HL-60 (cell line): Measurements from ENCODE around the gene TBCK.

Source experiments
- CTCF ChIP-seq: IDR thresholded peaks from one replicate; pipeline ENCODE4 v1.5.1; 2011; ENCODE audit warnings: low read length, control low read depth, inconsistent platforms; ENCODE audit not compliant: insufficient read depth
- GABPA ChIP-seq: IDR thresholded peaks from 2 replicates; pipeline ENCODE4 v1.6.1; 2012; ENCODE audit warnings: low read depth
- POLR2AphosphoS5 ChIP-seq: IDR thresholded peaks from 2 replicates; pipeline ENCODE4 v1.6.1; 2012; ENCODE audit warnings: low read depth
- SPI1 ChIP-seq: IDR thresholded peaks from 2 replicates; pipeline ENCODE4 v1.6.1; 2012; ENCODE audit warnings: low read depth, mild to moderate bottlenecking, borderline replicate concordance
- TF ChIP-seq, protein P1 (sequence below): IDR thresholded peaks from 2 replicates; pipeline ENCODE4 v1.6.1; 2012; ENCODE audit warnings: low read depth; ENCODE audit not compliant: insufficient replicate concordance

DNA sequence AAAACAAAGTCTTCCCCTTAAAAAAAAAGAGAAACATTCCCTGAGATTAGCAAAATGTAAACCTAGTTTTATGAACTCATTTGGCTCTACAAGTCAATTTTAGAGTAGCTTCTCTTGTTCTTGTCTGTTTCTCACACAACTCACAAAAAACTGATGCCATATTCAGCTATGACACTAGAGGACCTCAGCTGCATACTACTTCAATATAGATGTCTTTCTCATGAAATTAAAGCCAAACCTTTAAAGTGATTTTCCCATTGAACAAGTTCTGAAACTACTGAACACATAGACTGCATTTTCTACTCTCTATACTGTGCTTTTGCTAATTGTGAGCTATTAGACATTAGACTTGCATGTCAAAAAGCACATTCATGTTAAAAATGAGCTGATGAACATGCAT is 49.8 kb downstream of the TBCK start:
- no peak for TF ChIP-seq POLR2AphosphoS5
- peak; percentile 20 for TF ChIP-seq CTCF
- TF ChIP-seq SPI1 = no peak
- no peak for TF ChIP-seq GABPA
- TF ChIP-seq, protein P1, sequence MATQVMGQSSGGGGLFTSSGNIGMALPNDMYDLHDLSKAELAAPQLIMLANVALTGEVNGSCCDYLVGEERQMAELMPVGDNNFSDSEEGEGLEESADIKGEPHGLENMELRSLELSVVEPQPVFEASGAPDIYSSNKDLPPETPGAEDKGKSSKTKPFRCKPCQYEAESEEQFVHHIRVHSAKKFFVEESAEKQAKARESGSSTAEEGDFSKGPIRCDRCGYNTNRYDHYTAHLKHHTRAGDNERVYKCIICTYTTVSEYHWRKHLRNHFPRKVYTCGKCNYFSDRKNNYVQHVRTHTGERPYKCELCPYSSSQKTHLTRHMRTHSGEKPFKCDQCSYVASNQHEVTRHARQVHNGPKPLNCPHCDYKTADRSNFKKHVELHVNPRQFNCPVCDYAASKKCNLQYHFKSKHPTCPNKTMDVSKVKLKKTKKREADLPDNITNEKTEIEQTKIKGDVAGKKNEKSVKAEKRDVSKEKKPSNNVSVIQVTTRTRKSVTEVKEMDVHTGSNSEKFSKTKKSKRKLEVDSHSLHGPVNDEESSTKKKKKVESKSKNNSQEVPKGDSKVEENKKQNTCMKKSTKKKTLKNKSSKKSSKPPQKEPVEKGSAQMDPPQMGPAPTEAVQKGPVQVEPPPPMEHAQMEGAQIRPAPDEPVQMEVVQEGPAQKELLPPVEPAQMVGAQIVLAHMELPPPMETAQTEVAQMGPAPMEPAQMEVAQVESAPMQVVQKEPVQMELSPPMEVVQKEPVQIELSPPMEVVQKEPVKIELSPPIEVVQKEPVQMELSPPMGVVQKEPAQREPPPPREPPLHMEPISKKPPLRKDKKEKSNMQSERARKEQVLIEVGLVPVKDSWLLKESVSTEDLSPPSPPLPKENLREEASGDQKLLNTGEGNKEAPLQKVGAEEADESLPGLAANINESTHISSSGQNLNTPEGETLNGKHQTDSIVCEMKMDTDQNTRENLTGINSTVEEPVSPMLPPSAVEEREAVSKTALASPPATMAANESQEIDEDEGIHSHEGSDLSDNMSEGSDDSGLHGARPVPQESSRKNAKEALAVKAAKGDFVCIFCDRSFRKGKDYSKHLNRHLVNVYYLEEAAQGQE = no peak
